LNCAP (cell line): ENCODE measurements around the gene BTN1A1.

ENCODE experiments used
- TF ChIP-seq, protein P1 (sequence below): fragments of 450-650 bp; IDR thresholded peaks from 2 replicates; pipeline ENCODE4 v1.5.1; 2017; ENCODE audit warnings: mild to moderate bottlenecking

Gene BTN1A1

GRCh38 chr6:26531897-26532296 lies 31.8 kb downstream of the BTN1A1 start:
- TF ChIP-seq, protein P1, sequence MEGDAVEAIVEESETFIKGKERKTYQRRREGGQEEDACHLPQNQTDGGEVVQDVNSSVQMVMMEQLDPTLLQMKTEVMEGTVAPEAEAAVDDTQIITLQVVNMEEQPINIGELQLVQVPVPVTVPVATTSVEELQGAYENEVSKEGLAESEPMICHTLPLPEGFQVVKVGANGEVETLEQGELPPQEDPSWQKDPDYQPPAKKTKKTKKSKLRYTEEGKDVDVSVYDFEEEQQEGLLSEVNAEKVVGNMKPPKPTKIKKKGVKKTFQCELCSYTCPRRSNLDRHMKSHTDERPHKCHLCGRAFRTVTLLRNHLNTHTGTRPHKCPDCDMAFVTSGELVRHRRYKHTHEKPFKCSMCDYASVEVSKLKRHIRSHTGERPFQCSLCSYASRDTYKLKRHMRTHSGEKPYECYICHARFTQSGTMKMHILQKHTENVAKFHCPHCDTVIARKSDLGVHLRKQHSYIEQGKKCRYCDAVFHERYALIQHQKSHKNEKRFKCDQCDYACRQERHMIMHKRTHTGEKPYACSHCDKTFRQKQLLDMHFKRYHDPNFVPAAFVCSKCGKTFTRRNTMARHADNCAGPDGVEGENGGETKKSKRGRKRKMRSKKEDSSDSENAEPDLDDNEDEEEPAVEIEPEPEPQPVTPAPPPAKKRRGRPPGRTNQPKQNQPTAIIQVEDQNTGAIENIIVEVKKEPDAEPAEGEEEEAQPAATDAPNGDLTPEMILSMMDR = no peak

DNA sequence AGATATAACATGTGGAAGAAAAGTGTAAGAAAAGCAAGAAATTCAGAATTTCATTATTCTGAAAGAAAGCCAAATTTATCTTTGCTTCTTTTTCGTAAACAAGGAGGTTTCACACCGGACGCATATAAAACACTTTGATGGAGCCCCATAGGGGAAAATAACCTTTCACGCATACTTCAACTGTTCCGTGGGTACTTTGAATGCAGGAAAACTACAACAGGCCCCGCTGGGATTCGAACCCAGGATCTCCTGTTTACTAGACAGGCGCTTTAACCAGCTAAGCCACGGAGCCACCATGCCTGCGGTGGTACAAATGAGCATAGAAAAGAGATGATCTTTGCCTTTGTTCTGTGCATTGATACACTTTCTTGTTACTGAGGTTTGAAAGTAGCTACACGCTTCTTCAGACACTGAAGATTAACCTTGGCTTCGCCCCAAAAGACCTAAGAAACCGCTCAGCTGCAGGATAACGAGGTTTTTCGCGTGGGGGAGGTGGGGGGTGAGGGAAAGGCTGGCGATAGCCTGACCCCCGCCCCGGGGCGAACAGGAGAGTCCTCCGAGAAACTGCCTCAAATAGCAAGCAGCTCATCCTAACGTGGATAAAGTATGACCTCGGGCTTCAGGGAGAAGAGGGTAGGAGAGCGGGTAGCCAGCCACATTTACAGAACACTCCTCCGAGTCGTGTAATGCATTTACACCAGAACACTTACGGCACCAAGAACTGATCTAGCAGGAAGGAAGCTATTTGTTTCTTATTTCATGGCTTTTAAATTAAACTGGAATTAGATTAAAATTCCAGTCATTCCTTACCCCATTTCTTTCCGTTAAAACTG lies 32.8 kb downstream of the BTN1A1 start:
- TF ChIP-seq, protein P1 = no peak

GRCh38 chr6:26533532-26533931 lies 33.4 kb downstream of the BTN1A1 start:
- TF ChIP-seq, protein P1 = no peak

- TF ChIP-seq, protein P1 = no peak
These were observed 34.8 kb downstream of the BTN1A1 start for GRCh38 chr6:26534681-26535465.

DNA sequence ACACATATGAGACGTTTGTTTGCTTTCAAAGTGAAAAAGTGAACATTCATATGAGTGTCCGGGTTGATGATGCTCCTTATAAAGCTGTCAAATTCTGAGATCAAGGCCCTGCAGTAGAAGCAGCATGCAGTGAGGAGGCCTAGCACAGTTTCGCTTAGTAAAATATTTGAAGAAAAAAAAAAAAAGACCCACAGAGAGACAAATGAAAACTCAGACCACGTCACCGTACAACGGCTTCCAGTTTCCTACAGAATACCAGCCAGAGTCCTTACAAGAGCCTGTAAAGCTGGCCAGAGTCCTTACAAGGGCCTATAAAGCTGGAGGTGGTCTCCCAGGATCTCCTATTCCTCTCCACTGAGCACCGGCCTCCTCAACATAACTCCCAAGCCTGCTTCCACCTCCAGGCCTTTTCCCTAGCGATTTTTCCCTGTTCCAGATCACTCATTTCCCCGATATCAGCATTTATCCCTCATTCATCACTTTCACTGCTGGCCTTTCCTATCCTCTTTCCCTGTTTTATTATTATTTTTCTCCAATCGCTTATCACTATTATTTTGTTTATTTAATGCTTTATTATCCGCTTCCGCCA lies 36.6 kb downstream of the BTN1A1 start:
- TF ChIP-seq, protein P1 = no peak

DNA sequence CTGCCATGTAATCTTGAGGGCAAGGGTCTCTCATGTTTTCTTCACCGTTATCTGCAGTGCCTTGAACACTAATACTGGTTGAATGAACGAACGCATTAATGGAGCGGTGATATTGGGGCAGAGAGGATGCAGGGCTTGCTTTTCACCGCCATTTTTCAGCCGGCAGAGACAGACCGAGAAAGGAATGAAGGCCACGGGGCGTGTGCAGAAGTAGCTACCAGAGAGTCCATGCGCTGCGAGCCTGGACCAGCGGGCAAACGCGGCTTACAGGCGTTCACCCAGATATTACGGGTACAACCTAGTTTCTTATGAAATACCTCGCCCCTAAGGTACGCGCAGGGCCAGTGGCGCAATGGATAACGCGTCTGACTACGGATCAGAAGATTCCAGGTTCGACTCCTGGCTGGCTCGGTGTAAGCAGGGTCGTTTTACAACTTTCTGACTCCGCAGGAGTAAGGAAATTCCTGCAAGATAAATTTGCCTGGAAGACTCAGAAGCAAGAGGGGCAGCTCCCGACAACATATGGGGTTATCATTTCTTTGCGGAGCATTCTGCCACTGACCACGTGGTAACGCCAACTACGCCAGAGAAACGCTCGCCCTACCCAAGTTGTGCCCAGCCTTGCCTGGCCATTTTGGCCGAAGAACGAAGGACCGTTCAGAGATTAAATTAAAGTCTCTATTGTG lies 37.2 kb downstream of the BTN1A1 start:
- TF ChIP-seq, protein P1 = no peak
